Astrocyte of the spinal cord (primary cell): ENCODE data around the gene MAPK1.
A peak's percentile ranks its signal among the peaks of the same experiment; 100 is the strongest.
"Not testable (repeated sequence)": the region's sequence is repeated elsewhere in the genome, so short reads cannot be mapped to it uniquely, and the experiment has no call there.

ENCODE experiments used
- DNase-seq: peaks from one replicate; pipeline ENCODE4 v3.0.0; 2011; ENCODE audit warnings: low read depth, low spot score
- H3K4me3 ChIP-seq: 2 replicates; pipeline ENCODE4 v1.5.1; 2011; ENCODE audit warnings: low read depth, mild to moderate bottlenecking, low read length, moderate library complexity
- CTCF ChIP-seq: IDR thresholded peaks from 2 replicates; pipeline ENCODE4 v1.5.1; 2012; ENCODE audit warnings: low read depth, mild to moderate bottlenecking, low read length, inconsistent platforms
- in situ Hi-C: cut with HindIII; loops from 2 replicates; pipeline ENCODE4 v1.10.0; 2017; ENCODE audit warnings: low sequenced_read_pairs

MAPK1 gene

GRCh38 chr22:21726650-21727049 lies 140.8 kb downstream of the MAPK1 start:
- H3K4me3 ChIP-seq: no peak overlapping the region
- TF ChIP-seq CTCF: peak; percentile 36
- DNase-seq: no peak
- in situ Hi-C loops: no loop called here

GRCh38 chr22:21725956-21726649 lies 141.3 kb downstream of the MAPK1 start:
- in situ Hi-C loops: no loop called here
- no peak for TF ChIP-seq CTCF
- no peak for DNase-seq
- H3K4me3 ChIP-seq: no peak overlapping the region

- H3K4me3 ChIP-seq, DNase-seq: not testable (repeated sequence)
- in situ Hi-C loops: loop anchor here (25.0 kb wide), 1 partner anchor 213 kb away; no protein-coding TSS in a partner anchor
These were observed 142.9 kb downstream of the MAPK1 start for GRCh38 chr22:21724496-21724895.

GRCh38 chr22:21721195-21721852 lies 146.1 kb downstream of the MAPK1 start:
- in situ Hi-C loops: loop anchor here (25.0 kb wide), 1 partner anchor 216 kb away; no protein-coding TSS in a partner anchor
- not testable (repeated sequence) for H3K4me3 ChIP-seq, DNase-seq

GRCh38 chr22:21720191-21720859 lies 147.1 kb downstream of the MAPK1 start:
- H3K4me3 ChIP-seq, DNase-seq: not testable (repeated sequence)
- in situ Hi-C loops: loop anchor here (25.0 kb wide), 1 partner anchor 217 kb away; no protein-coding TSS in a partner anchor

- DNase-seq: no peak
- in situ Hi-C loops: loop anchor here (25.0 kb wide), 1 partner anchor 218 kb away; no protein-coding TSS in a partner anchor
- no peak for TF ChIP-seq CTCF
- H3K4me3 ChIP-seq: no peak overlapping the region
These were observed 148.4 kb downstream of the MAPK1 start for GRCh38 chr22:21719024-21719423.

- in situ Hi-C loops: loop anchor here (25.0 kb wide), 1 partner anchor 219 kb away; no protein-coding TSS in a partner anchor
- TF ChIP-seq CTCF: no peak
- no peak for DNase-seq
- H3K4me3 ChIP-seq: no peak overlapping the region
These were observed 148.9 kb downstream of the MAPK1 start for GRCh38 chr22:21718499-21718898.

GRCh38 chr22:21716395-21717122 lies 150.9 kb downstream of the MAPK1 start:
- not testable (repeated sequence) for H3K4me3 ChIP-seq, DNase-seq
- in situ Hi-C loops: loop anchor here (25.0 kb wide), 1 partner anchor 221 kb away; no protein-coding TSS in a partner anchor
